ENCODE measurements around the gene CIRBP. TPM values are rescaled to one million over a fixed set of nuclear protein-coding genes. Genes with fewer than 3 reads are reported as not detected.

The CIRBP gene
- total and polyA plus RNA-seq, 2 of the 13 experiments (the other 11 are each of a cell fraction or from before 2014, with no cell fraction given), result 133 to 140 TPM

GRCh38 chr19:1271528-1272422 lies 2.6 kb downstream of the CIRBP start (continued):
- no peak for TF ChIP-seq ZBTB37 (CRISPR knock-in tag; IDR thresholded peaks at IDR 0.05)
- no peak for TF ChIP-seq PLRG1 (conservative IDR thresholded peaks at IDR 0.05)
- peak; percentile 89 for TF ChIP-seq AGO2 (optimal IDR thresholded peaks at IDR 0.05; ENCODE audit: low read depth, low read length)
- TF ChIP-seq ZNF432 (CRISPR knock-in tag; IDR thresholded peaks at IDR 0.05; ENCODE audit: borderline replicate concordance), result no peak
- no peak for TF ChIP-seq RARA (CRISPR knock-in tag; IDR thresholded peaks at IDR 0.05)
- no peak for TF ChIP-seq SMARCE1 (IDR thresholded peaks at IDR 0.05; ENCODE audit: borderline replicate concordance)
- TF ChIP-seq NRL (CRISPR knock-in tag; IDR thresholded peaks at IDR 0.05; ENCODE audit: borderline replicate concordance), result no peak
- no peak for TF ChIP-seq TRAFD1 (CRISPR knock-in tag; IDR thresholded peaks at IDR 0.05; ENCODE audit: borderline replicate concordance)
- TF ChIP-seq ZNF513 (CRISPR knock-in tag; conservative IDR thresholded peaks at IDR 0.05), result no peak
- no peak for TF ChIP-seq ZNF18 (CRISPR knock-in tag; IDR thresholded peaks at IDR 0.05; ENCODE audit: insufficient replicate concordance)
- TF ChIP-seq MAX (IDR thresholded peaks at IDR 0.05), result no peak
- peak; percentile 20 for TF ChIP-seq HNRNPLL (IDR thresholded peaks at IDR 0.05; ENCODE audit: low read depth, low read length, poor library complexity, severe bottlenecking)

Measured in HepG2 (cell line).